ENCODE measurements around the gene DMAC1.

Gene DMAC1

GRCh38 chr9:7756088-7756487 is 43.5 kb downstream of the DMAC1 start:
- peak; percentile 34 for DNase-seq (ENCODE audit: low spot score)
- TF ChIP-seq CTCF (IDR thresholded peaks at IDR 0.05; ENCODE audit: extremely low read depth, insufficient read depth, missing control alignments) = no peak
- in situ Hi-C loops (cut with MboI; ENCODE audit: low pct_unique_long_range_greater_than_20kb, low sequenced_read_pairs, unreplicated experiment) = no loop called here

- DNase-seq (ENCODE audit: low spot score) = no peak
- in situ Hi-C loops (cut with MboI; ENCODE audit: low pct_unique_long_range_greater_than_20kb, low sequenced_read_pairs, unreplicated experiment) = no loop called here
- no peak for TF ChIP-seq CTCF (IDR thresholded peaks at IDR 0.05; ENCODE audit: extremely low read depth, insufficient read depth, missing control alignments)
Measured at GRCh38 chr9:7752481-7752880, 47.1 kb downstream of the DMAC1 start.

Measured in GM13977 (cell line).